GM18508 (cell line): ENCODE measurements around the gene RABGAP1.

Experiments used
- ATAC-seq: cut with Tn5 transposase; IDR thresholded peaks from one replicate; pipeline ENCODE4 v1.9.1; 2021; ENCODE audit warnings: moderate number of reproducible peaks; ENCODE audit not compliant: insufficient read depth, unreplicated experiment

RABGAP1 gene

DNA sequence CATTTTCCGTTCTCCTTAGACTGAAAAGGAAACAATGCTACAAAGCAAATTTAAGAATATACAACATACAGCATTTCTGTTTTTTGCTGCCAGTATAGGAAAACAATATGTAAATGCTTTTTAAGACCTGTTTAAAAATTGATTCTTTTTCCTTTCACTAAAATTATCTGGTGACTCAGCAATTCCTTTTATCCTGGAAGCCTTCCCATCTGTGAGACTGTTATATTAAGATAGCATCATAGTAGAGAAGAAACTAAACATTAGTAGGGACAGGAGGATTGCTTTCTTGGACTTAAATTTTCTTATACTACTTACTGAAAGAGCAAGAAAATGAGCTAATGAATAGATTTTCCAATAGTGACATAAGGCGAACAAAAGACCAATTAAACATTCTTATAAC is 62.6 kb downstream of the RABGAP1 start:
- no peak for ATAC-seq

DNA sequence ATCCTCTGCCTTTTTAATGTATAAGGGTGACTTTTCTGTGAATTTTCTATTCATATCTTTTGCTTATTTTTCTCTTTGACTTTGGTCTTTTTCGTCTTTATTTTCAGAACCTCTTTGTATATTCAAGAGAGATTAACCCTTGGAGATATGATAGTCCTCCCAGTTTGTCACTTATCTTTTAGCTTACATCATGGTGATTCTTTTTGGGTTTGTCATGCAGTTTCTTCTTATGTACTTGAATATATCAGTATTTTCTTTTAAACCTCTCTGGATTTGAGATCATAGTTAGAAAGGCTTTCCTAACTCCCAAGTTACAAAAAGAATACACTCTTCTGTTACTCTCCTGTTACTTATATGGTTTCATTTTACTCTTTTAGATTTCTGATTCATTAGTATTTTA is 65.1 kb downstream of the RABGAP1 start:
- no peak for ATAC-seq

DNA sequence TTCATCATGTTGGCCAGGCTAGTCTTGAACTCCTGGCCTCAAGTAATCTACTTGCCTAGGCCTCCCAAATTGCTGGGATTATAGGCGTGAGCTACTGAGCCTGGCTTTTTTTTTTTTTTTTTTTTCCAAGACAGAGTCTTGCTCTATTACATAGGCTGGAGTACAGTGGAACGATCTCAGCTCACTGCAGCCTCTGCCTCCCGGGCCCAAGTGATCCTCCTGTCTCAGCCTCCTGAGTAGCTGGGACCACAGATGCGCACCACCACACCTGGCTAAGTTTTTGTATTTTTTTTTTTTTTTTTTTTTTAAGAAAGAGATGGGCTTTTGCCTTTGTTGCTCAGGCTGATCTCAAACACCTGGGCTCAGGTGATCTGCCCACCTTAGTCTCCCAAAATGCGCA is 66.4 kb downstream of the RABGAP1 start:
- no peak for ATAC-seq

DNA sequence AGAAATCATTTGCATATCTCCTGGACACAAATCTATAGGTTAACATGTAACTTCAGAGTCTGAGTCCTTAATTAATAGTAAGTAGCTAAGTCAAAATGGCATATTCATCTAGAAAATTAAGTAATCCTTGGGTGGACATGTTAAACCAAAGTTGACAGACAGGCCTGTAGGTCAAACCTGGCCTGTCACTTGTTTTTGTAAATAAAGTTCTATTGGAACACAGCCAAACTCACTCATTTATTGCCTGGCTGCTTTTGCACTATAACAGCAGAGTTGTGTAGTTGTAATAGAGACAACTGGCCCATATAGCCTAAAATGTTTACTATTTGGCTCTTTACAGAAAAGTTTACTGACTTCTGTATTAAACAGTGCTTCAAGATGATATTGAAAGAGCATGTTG is 68.1 kb downstream of the RABGAP1 start:
- no peak for ATAC-seq

DNA sequence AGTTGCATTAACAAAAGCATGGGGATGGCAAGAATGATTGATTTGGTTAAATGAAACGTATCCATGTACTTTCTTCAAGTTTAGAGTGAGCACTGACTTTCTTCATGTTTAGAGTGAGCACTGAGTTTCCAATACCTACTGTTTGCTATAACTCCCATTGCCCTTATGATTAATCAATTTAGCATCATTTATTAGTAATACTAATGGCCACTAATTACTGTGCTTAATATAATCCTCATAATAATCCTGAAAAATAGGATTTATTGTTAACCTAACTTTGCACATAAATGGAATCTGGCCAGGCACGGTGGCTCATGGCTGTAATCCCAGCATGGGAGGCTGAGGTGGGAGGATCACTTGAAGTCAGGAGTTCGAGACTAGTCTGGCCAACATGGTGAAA is 70.6 kb downstream of the RABGAP1 start:
- ATAC-seq, result no peak

DNA sequence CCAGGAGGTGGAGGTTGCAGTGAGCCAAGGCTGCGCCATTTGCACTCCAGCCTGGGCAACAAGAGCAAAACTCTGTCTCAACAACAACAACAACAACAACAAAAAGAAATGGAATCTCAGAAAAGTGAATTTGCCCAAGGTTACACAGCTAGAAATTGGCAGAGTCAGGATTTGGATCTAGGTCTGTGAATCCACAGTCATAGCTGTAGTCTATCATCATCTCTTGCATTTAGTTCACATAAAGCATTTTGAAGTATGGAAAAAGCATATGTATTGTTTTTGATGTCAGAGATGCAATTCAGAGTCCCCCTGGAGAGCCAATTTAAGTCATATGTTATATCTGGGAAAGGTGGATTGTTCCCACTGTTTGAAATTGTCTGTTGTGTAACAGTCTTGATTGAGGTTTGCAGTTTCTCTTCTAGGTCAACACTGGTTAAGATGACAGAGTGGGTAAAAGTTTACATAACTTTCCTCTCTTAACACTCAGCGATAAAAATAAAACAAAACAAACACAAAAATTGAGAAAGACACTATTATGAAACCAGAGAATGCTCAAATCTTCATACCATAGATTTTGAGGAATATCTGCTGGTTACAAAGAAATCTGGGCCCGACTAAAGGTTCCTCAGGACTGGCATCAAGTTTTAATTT is 71.2 kb downstream of the RABGAP1 start:
- no peak for ATAC-seq

DNA sequence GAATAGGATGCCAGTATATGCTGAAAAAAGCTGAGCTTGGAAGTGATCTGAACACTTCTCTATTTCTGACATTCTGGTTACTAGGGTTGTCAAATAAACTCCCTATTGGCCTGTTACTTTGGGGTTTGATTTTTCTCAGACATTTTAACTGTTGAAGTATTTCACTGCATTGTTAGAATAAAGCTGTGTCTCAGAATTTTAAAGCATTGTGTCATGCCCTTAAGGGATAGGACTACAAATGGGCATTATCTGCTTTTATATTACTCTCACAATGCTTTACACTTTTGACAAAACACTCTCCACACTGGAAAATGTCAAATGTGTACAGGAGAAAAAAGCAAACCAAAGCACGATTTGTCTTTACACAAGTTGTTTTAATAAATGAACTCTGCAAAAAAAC is 75.8 kb downstream of the RABGAP1 start:
- ATAC-seq, result no peak

DNA sequence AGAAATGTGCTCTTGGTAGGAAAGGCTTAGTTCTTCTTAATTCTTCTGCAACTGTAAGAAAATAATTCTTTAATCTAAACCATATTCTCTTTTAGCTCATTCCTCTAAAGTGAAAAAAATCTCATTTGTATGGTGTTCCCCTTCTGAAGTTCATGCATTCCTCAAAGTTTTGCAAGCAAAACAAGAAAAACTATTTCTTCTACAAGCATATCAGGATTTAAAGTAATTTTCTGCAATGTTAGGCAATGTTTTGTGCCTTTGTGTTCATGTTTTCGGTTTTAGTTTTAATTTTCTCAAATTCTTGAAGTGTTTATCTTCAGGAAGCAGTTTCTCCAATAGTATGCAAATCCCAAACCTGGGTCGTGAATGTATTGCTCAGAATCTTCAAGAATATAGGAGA is 80.0 kb downstream of the RABGAP1 start:
- no peak for ATAC-seq

DNA sequence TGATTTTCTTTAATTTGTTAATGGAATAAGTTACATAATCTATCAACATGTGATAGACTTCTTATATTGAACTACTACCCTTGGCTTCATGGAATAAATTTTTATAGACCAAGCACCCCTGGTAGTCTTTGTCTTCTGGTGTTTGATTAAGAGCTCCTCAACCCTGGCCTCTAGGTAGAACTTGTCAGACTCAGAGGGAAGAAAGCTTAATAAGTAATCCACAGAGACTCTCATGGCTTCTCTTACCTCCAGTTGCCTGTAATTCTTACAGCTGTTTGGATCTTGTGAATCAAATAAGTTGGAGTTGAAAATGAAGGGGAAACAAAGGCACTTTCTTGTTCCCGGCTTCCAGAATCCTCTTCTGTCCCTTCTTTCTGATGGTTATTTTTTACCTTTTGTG is 85.6 kb downstream of the RABGAP1 start:
- ATAC-seq, result no peak

DNA sequence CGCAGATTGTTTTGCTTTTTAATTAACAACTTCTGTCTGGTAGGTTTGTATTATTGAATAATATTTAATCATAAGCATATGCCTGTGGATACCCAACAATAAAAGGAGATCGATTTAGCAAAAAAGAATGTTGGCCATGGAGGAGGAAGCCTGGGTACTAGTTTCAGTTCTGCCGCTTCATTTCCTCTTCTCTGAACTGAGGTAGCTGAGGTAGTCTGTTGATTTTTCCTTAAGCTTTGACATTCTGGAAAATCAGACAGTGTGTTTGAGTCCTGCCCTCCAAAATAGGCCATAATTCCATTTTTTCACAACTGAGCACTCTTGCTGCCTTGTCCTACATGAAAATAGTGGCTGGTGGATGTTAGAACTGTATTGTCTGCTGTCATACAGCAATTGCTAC is 86.7 kb downstream of the RABGAP1 start:
- no peak for ATAC-seq

DNA sequence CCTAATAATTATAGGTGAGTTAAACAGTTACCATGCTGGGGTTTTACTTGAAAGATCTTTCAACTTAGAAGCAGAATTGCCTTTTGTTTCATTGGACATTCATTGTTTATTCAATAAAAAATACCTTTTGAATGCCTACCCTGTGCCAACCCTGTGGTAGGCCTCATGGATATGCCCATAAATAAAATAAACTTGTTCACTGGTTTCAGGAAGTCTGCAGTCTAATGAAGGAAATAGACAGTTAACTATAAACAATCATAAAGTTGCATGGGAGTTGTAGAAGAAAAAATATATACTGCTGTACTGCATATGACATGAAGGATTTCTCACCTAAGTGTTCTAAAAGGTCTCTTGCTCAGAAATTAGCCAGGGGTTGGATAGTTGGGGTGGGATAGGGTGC is 87.3 kb downstream of the RABGAP1 start:
- no peak for ATAC-seq

DNA sequence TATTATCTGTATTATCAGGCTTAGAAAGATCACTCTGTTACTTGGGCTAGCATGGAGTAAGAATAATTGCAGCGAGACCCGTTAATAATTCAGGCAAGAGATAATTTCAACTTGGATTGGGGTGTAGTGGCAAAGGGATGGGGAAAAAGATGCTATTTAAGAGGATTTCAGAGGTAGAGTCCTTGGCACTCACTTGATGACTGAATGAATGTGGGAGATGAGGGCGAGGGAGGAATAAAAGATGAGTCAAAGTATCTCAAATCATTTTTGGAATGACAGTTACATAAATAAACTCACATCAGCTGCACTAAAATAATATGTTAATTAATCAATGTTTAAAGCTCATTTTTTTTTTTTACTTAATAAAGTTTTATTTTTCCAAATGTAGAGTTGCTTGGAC is 88.2 kb downstream of the RABGAP1 start:
- no peak for ATAC-seq

DNA sequence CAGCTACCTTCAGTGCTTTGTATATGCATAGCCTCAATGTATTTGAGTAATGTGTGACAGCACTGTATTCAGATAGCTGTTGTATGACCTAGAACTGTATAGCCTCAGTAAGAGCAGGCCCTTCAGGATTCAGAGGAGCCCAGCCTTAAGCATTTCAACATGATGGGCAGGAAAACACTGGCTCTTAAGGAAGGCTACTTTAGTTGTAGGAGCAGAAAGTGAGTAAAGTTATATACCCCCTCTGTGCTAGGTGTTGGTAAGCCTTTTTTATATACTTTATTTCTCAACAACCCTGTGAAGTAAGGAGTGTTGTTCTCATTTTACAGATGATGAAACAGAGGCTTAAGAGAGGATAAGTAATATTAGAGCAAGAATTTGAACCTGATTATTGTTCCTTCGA is 91.1 kb downstream of the RABGAP1 start:
- no peak for ATAC-seq

DNA sequence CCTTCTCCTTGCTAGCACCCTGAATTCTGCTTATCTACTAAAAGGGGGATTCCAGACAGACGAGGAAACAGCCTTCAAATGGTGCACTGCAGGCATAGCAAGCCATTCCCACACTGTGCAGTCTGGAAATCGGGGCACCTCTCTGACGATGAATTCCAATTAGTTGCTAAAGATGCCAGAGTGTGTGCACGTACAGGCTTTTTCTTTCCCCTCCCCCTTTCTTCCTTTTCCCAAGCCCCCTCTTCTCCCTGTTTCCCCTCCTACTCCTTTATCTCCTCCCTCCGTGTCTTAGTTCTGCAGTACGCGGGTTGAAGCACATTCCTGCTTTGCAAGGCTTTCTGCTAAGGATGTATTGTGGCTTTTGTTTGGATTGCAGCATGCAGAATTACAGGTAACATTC is 92.5 kb downstream of the RABGAP1 start, which contains the start of gene GPR21:
Gene GPR21, plus strand, starts transcription at position 316 of the 400 bp plus-strand sequence. CDS start 900 bp downstream, outside the sequence.
- no peak for ATAC-seq

DNA sequence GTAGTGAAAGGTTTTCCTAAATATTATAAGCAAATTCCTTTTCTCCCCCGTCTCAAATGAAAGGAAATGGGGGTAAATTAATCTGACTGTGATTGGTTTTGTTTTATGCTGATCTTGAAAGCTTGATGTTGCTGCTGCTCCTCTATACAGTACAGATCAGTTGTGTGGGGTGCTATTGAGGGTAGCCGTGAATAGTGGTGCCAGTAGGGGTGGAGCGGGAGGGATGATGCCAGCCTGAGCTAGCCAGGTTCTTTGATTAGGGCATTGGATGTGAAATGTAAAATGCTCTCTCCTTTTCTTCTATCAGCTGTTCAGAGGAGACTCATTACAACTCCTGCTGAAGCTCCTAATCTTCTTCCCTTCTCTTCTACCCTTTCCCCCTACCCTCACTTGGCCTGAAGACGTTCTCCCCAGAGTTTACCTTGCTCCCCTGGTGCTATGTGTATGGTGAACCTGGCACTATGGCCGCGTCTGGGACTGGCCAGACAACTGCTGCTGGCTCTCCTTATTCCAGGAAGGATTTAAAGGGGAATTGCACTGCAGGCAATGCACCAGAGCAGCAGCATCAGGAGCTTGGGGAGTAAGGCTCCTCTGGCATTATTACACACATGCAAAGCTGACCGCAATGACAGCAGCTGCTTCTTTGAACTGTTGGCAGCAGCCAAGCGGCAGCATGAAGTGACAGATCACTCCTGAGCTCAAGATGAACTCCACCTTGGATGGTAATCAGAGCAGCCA is 93.2 kb downstream of the RABGAP1 start:
- no peak for ATAC-seq

DNA sequence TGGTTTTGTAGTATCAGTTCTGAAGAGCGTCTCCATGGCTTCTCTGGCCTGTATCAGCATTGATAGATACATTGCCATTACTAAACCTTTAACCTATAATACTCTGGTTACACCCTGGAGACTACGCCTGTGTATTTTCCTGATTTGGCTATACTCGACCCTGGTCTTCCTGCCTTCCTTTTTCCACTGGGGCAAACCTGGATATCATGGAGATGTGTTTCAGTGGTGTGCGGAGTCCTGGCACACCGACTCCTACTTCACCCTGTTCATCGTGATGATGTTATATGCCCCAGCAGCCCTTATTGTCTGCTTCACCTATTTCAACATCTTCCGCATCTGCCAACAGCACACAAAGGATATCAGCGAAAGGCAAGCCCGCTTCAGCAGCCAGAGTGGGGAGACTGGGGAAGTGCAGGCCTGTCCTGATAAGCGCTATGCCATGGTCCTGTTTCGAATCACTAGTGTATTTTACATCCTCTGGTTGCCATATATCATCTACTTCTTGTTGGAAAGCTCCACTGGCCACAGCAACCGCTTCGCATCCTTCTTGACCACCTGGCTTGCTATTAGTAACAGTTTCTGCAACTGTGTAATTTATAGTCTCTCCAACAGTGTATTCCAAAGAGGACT is 94.2 kb downstream of the RABGAP1 start:
- no peak for ATAC-seq

DNA sequence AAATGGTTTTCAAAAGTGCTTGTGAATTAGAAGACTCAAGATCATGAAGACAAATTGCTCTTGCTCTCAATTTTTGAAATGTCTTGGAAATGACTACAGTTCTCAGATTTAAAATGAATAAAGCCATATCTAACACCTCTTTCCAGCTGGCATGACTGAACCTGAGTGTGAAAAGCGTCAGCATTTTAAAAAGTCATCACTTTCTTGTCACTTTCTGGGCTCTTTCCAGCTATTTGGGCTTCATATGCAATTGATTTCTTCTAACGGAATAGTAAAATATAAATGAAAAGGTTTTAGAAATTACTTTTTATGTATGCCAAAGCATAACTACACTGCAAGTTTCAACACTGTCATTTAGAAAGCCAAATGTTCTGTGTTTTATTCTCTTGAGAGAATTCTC is 95.0 kb downstream of the RABGAP1 start:
- no peak for ATAC-seq

DNA sequence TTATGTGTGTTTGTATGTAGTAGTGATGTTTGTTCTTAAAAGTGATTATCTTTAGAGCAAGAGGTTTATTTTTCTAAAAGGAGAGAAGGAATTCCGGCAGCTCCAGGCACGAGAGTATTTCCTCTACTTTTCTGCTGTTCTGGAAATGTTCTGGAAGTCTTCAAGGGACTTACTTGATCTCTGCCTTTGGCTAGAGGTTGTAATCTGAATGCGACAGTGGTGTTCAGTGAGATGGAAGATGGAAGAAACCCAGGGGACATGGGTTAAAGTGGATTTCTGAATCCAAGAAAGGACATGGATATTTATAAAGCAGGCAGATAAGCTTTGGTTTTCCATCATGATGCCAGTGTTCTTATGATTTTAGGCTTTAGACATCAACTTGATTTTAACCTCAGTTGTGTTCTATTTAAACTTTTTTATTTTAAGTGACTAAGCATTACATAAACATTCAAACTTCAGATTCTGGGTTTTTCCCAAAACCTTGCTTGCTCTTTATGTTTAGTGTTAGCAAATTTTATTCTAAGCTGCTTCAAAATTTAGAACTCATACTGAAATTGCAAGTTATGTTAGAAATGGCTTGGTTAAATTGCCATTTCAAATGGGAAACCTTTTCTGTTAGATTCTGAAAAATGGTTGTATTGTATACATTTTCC is 96.2 kb downstream of the RABGAP1 start:
- no peak for ATAC-seq

DNA sequence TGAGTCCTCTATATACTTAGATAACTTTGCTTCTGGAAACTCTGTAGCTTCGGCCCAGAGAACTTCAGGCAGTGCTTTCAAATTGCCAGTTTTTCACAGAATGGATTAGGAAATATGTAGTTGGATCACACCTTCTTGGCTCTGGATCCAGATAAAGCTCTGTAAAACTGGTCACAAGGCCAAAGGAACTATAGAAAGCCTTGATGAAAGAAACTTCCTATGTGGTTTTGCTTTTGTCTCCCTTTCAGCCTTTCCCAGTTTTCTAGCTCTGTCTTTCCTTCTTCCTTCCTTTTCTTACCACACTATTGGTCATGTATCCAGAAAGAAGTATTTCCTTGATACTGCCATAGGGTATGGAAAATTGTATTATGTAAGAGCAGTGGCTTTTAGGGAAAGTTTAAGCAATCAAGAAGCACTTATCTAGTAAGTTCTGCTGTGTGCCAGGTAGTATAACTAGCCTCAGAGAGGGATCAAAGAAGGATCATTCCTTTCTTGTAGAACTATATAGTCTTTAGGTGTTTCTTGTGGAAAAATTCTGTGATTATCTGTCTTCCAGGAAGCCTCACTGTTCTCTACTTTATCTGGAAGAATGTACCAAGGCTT is 98.9 kb downstream of the RABGAP1 start:
- no peak for ATAC-seq

DNA sequence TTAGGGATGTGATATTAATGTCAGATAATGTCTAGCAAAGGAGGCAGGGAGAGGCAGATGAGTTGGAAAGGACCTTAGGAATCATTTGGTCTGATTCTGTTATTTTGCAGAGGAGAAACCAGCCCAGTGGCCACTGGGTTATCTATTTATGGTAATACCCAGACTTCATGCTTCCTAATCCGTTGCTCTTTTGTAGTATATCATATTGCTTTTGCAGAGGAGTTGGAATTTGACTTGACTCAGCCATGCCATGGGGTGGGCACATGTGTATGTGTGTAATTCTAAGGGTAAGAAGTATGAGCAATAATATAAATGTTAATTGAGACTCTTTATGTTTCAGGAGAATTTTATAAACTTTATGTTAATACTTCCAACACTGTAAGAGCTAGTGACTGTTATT is 100.0 kb downstream of the RABGAP1 start:
- ATAC-seq, result no peak

DNA sequence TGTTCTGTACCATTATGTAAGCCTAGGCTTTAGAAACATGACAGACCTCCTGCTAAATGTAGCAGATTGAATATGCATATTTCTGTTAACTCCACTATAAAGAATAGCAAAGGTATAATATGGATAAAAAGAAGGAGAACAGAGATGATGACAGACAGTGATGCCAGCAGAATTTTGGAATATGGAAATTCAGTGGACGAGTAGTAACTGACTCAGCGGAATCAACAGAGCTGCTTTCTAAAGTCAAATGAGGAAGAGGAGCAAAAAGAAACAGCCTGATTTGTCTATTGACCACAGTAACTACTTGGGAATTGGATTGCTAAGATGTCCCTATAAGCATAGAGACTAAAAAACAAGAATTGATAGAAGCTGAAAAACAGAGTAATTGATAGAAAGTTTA is 100.7 kb downstream of the RABGAP1 start:
- no peak for ATAC-seq
